ENCODE results near the gene PPTC7.

- TF ChIP-seq CTCF (IDR thresholded peaks at IDR 0.05; ENCODE audit: poor library complexity), result no peak
- TF ChIP-seq EZH2 (IDR thresholded peaks at IDR 0.05; ENCODE audit: borderline replicate concordance), result no peak
Observed at GRCh38 chr12:110533607-110534006, 49.5 kb downstream of the PPTC7 start.

Data from hepatocyte (in vitro differentiated cells).